ENCODE measurements around the gene SFMBT2. TPM values are rescaled to one million over a fixed set of nuclear protein-coding genes. Genes with fewer than 3 reads are reported as not detected.

The SFMBT2 gene
- total RNA-seq, 1 experiment from 2014 or later: 7.4 TPM

GRCh38 chr10:7298495-7298894, 112.3 kb downstream of the SFMBT2 start:
- POLR2A ChIA-PET: interaction anchor here (0.6 to 1.0 kb wide), 3 partner anchors 9 to 130 kb away, joined by 3 read pairs; no protein-coding TSS in a partner anchor
- no peak overlapping the region for H3K4me3 Mint-ChIP-seq (ENCODE audit: unreplicated experiment)
- intact Hi-C loops (cut with micrococcal nuclease): no loop called here
- no TSS peak for BruUV-seq (replicated peaks)
- no peaks in the 10 kb centered on the region for H3K27me3 Mint-ChIP-seq (ENCODE audit: insufficient read depth, unreplicated experiment)
- DNase-seq (ENCODE audit: unreplicated experiment): no peak
- CTCF ChIA-PET: interaction anchor here (0.5 kb wide), 1 partner anchor 600 kb away, joined by 5 read pairs; no protein-coding TSS in a partner anchor
- TF ChIP-seq CTCF (IDR thresholded peaks at IDR 0.05; ENCODE audit: unreplicated experiment): no peak
- no peaks in the 10 kb centered on the region for H3K9me3 Mint-ChIP-seq (ENCODE audit: unreplicated experiment)
- peaks cover 6% of the 10 kb centered on the region for H3K36me3 Mint-ChIP-seq (ENCODE audit: insufficient read depth, unreplicated experiment)
- H3K27ac Mint-ChIP-seq (ENCODE audit: low read depth, unreplicated experiment): no peak overlapping the region
- H3K4me1 Mint-ChIP-seq (ENCODE audit: insufficient read depth, unreplicated experiment): peaks cover 31% of the 10 kb centered on the region

GRCh38 chr10:7297094-7297493, 113.7 kb downstream of the SFMBT2 start:
- no TSS peak for BruUV-seq (replicated peaks)
- no peak for TF ChIP-seq CTCF (IDR thresholded peaks at IDR 0.05; ENCODE audit: unreplicated experiment)
- peaks cover 4% of the 10 kb centered on the region for H3K36me3 Mint-ChIP-seq (ENCODE audit: insufficient read depth, unreplicated experiment)
- H3K4me3 Mint-ChIP-seq (ENCODE audit: unreplicated experiment): no peak overlapping the region
- no peak overlapping the region for H3K27ac Mint-ChIP-seq (ENCODE audit: low read depth, unreplicated experiment)
- DNase-seq (ENCODE audit: unreplicated experiment): no peak
- CTCF ChIA-PET: no interaction called here
- POLR2A ChIA-PET: no interaction called here
- no peaks in the 10 kb centered on the region for H3K27me3 Mint-ChIP-seq (ENCODE audit: insufficient read depth, unreplicated experiment)
- peaks cover 19% of the 10 kb centered on the region for H3K4me1 Mint-ChIP-seq (ENCODE audit: insufficient read depth, unreplicated experiment)
- H3K9me3 Mint-ChIP-seq (ENCODE audit: unreplicated experiment): no peaks in the 10 kb centered on the region
- intact Hi-C loops (cut with micrococcal nuclease): no loop called here

GRCh38 chr10:7296648-7297047, 114.2 kb downstream of the SFMBT2 start:
- Mint-ChIP-seq H3K9me3 (ENCODE audit: unreplicated experiment) (no peaks in the 10 kb centered on the region), H3K27ac (ENCODE audit: low read depth, unreplicated experiment) (no peak overlapping the region), H3K27me3 (ENCODE audit: insufficient read depth, unreplicated experiment) (no peaks in the 10 kb centered on the region), H3K4me1 (ENCODE audit: insufficient read depth, unreplicated experiment) (peaks cover 15% of the 10 kb centered on the region), H3K4me3 (ENCODE audit: unreplicated experiment) (no peak overlapping the region), H3K36me3 (ENCODE audit: insufficient read depth, unreplicated experiment) (no peaks in the 10 kb centered on the region)
- TF ChIP-seq CTCF (IDR thresholded peaks at IDR 0.05; ENCODE audit: unreplicated experiment): no peak
- no TSS peak for BruUV-seq (replicated peaks)
- ChIA-PET CTCF (interaction anchor here (0.6 kb wide), 1 partner anchor 44 kb away, joined by 3 read pairs; no protein-coding TSS in a partner anchor), POLR2A (no interaction called here)
- DNase-seq (ENCODE audit: unreplicated experiment): no peak
- intact Hi-C loops (cut with micrococcal nuclease): no loop called here

- ChIA-PET POLR2A (no interaction called here), CTCF (interaction anchor here (0.6 kb wide), 1 partner anchor 43 kb away, joined by 3 read pairs; no protein-coding TSS in a partner anchor)
- no peaks in the 10 kb centered on the region for H3K36me3 Mint-ChIP-seq (ENCODE audit: insufficient read depth, unreplicated experiment)
- H3K27ac Mint-ChIP-seq (ENCODE audit: low read depth, unreplicated experiment): no peak overlapping the region
- intact Hi-C loops (cut with micrococcal nuclease): no loop called here
- H3K4me3 Mint-ChIP-seq (ENCODE audit: unreplicated experiment): no peak overlapping the region
- H3K4me1 Mint-ChIP-seq (ENCODE audit: insufficient read depth, unreplicated experiment): peaks cover 11% of the 10 kb centered on the region
- no peaks in the 10 kb centered on the region for H3K27me3 Mint-ChIP-seq (ENCODE audit: insufficient read depth, unreplicated experiment)
- no peak for TF ChIP-seq CTCF (IDR thresholded peaks at IDR 0.05; ENCODE audit: unreplicated experiment)
- DNase-seq (ENCODE audit: unreplicated experiment): no peak
- no peaks in the 10 kb centered on the region for H3K9me3 Mint-ChIP-seq (ENCODE audit: unreplicated experiment)
- BruUV-seq (replicated peaks): no TSS peak
Measured at GRCh38 chr10:7296076-7296475, 114.8 kb downstream of the SFMBT2 start.
